Neural cell (in vitro differentiated cells): ENCODE measurements around the gene SIGLEC6.

ENCODE experiments used
- CTCF ChIP-seq: fragments of 450-650 bp; IDR thresholded peaks from 2 replicates; pipeline ENCODE4 v1.5.1; 2014; ENCODE audit warnings: antibody characterized with exemption, mild to moderate bottlenecking, moderate library complexity; ENCODE audit not compliant: poor library complexity, severe bottlenecking
- EZH2 ChIP-seq: fragments of 200-600, 300-800 bp; shearing (Covaris generic), sonication (generic); IDR thresholded peaks from 2 replicates; pipeline ENCODE4 v1.6.1; 2014; ENCODE audit warnings: antibody characterized with exemption, low read length, borderline replicate concordance, mild to moderate bottlenecking; ENCODE audit not compliant: insufficient read depth, poor library complexity, severe bottlenecking
- POLR2AphosphoS5 ChIP-seq: IDR thresholded peaks from 2 replicates; pipeline ENCODE4 v1.6.1; 2012
- REST ChIP-seq: IDR thresholded peaks from 2 replicates; pipeline ENCODE4 v1.6.1; 2012; ENCODE audit warnings: borderline replicate concordance

DNA sequence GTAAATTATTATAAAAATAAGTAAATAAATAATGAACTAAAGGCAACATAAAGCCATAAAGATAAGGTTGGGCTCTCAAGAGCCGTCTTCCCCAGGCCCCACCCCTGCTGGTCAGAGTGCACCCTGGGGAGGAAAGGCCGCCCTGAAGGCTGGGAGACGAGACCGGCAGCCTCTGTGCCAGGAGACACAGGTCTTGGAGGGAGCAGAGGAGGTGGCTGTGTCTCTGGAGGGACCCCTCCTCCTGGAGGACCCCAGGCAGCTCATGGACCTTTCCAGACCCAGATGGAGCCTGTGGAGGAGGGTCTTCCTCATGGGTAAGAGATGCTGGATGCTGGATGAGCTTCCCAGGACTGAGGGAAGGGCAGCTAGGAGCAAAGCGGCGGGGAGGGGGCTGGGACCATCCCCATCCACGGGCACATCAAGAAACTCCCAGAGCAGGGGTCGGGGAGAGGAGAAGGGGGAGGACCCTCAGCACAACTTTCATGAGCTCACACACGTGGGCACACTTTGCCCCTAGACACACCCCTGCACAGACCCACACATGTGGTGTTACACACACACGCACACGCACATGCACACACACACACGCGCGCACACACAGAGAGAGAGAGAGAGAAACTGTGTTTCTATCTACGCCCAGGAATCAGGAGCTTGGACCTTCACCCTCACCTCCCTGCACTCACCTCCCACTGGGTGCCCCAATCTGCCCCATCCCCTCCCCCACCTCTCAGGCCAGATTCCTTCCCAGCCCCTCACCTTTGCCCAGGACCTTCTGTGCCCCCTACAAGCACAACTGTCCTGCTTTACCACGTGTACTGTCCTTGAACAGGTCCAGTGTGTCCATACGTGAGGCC is 52.9 kb downstream of the SIGLEC6 start, which contains the start of gene CEACAM18:
- no peak for TF ChIP-seq CTCF
- no peak for TF ChIP-seq POLR2AphosphoS5
- TF ChIP-seq EZH2 = no peak
- TF ChIP-seq REST = no peak
